IPS-15b (cell line): Measurements from ENCODE around the gene MRPS18B.
A peak's percentile ranks its signal among the peaks of the same experiment; 100 is the strongest.

Source experiments
- H3K27me3 ChIP-seq: one replicate; pipeline ENCODE4 v1.6.1; 2013; ENCODE audit warnings: low read length; ENCODE audit not compliant: control insufficient read depth, insufficient read depth
- H3K36me3 ChIP-seq: one replicate; pipeline ENCODE4 v1.6.1; 2013; ENCODE audit warnings: low read length; ENCODE audit not compliant: control insufficient read depth, insufficient read depth
- H3K4me1 ChIP-seq: one replicate; pipeline ENCODE4 v1.6.1; 2013; ENCODE audit warnings: mild to moderate bottlenecking, low read length; ENCODE audit not compliant: control insufficient read depth, insufficient read depth
- H3K4me3 ChIP-seq: one replicate; pipeline ENCODE4 v1.5.1; 2013; ENCODE audit warnings: low read depth, low read length
- H3K9ac ChIP-seq: one replicate; pipeline ENCODE4 v1.6.1; 2013; ENCODE audit warnings: low read depth, mild to moderate bottlenecking, low read length
- H3K9me3 ChIP-seq: one replicate; pipeline ENCODE4 v1.6.1; 2013; ENCODE audit warnings: mild to moderate bottlenecking, low read length; ENCODE audit not compliant: control insufficient read depth, insufficient read depth

MRPS18B gene

GRCh38 chr6:30611150-30611855 lies 6.3 kb upstream of the MRPS18B start:
- Histone ChIP-seq H3K9ac (no peak overlapping the region), H3K27me3 (no peaks in the 10 kb centered on the region), H3K36me3 (peaks cover 23% of the 10 kb centered on the region), H3K9me3 (no peaks in the 10 kb centered on the region), H3K4me1 (peaks cover 14% of the 10 kb centered on the region), H3K4me3 (no peak overlapping the region)

GRCh38 chr6:30611856-30612194 lies 5.8 kb upstream of the MRPS18B start:
- Histone ChIP-seq H3K27me3 (no peaks in the 10 kb centered on the region), H3K9ac (no peak overlapping the region), H3K4me1 (peaks cover 14% of the 10 kb centered on the region), H3K4me3 (no peak overlapping the region), H3K9me3 (no peaks in the 10 kb centered on the region), H3K36me3 (peaks cover 23% of the 10 kb centered on the region)

- Histone ChIP-seq H3K4me1 (peaks cover 14% of the 10 kb centered on the region), H3K9ac (no peak overlapping the region), H3K27me3 (no peaks in the 10 kb centered on the region), H3K4me3 (no peak overlapping the region), H3K36me3 (peaks cover 23% of the 10 kb centered on the region), H3K9me3 (no peaks in the 10 kb centered on the region)
Observed at GRCh38 chr6:30612213-30612612, 5.4 kb upstream of the MRPS18B start.

GRCh38 chr6:30612687-30613248 lies 4.9 kb upstream of the MRPS18B start:
- Histone ChIP-seq H3K4me3 (no peak overlapping the region), H3K9me3 (no peaks in the 10 kb centered on the region), H3K36me3 (peaks cover 23% of the 10 kb centered on the region), H3K9ac (no peak overlapping the region), H3K4me1 (peaks cover 14% of the 10 kb centered on the region), H3K27me3 (no peaks in the 10 kb centered on the region)

GRCh38 chr6:30613251-30614043 lies 4.2 kb upstream of the MRPS18B start:
- H3K36me3 ChIP-seq = peaks cover 23% of the 10 kb centered on the region
- no peak overlapping the region for H3K4me3 ChIP-seq
- no peak overlapping the region for H3K9ac ChIP-seq
- H3K9me3 ChIP-seq = no peaks in the 10 kb centered on the region
- H3K27me3 ChIP-seq = no peaks in the 10 kb centered on the region
- H3K4me1 ChIP-seq = peaks cover 14% of the 10 kb centered on the region

- H3K9me3 ChIP-seq = no peaks in the 10 kb centered on the region
- H3K36me3 ChIP-seq = peaks cover 16% of the 10 kb centered on the region
- peak overlapping the region; percentile 100 for H3K9ac ChIP-seq
- peak overlapping the region; percentile 100 for H3K4me3 ChIP-seq
- H3K27me3 ChIP-seq = no peaks in the 10 kb centered on the region
- H3K4me1 ChIP-seq = peaks cover 14% of the 10 kb centered on the region
Observed at GRCh38 chr6:30614044-30614842, 3.4 kb upstream of the MRPS18B start.

- Histone ChIP-seq H3K4me1 (peaks cover 14% of the 10 kb centered on the region), H3K9me3 (no peaks in the 10 kb centered on the region), H3K4me3 (peak overlapping the region; percentile 100), H3K27me3 (no peaks in the 10 kb centered on the region), H3K36me3 (peaks cover 14% of the 10 kb centered on the region), H3K9ac (peak overlapping the region; percentile 100)
Observed at GRCh38 chr6:30614843-30615218, 2.8 kb upstream of the MRPS18B start.

- H3K27me3 ChIP-seq = no peaks in the 10 kb centered on the region
- H3K9me3 ChIP-seq = no peaks in the 10 kb centered on the region
- H3K9ac ChIP-seq = peak overlapping the region; percentile 100
- peaks cover 12% of the 10 kb centered on the region for H3K36me3 ChIP-seq
- peaks cover 14% of the 10 kb centered on the region for H3K4me1 ChIP-seq
- peak overlapping the region; percentile 100 for H3K4me3 ChIP-seq
Observed at GRCh38 chr6:30615219-30615957, 2.3 kb upstream of the MRPS18B start.

- no peaks in the 10 kb centered on the region for H3K27me3 ChIP-seq
- peak overlapping the region; percentile 100 for H3K9ac ChIP-seq
- H3K4me1 ChIP-seq = peaks cover 14% of the 10 kb centered on the region
- H3K36me3 ChIP-seq = peaks cover 16% of the 10 kb centered on the region
- no peaks in the 10 kb centered on the region for H3K9me3 ChIP-seq
- peak overlapping the region; percentile 100 for H3K4me3 ChIP-seq
Observed at GRCh38 chr6:30615958-30616810, 1.5 kb upstream of the MRPS18B start.

- peaks cover 16% of the 10 kb centered on the region for H3K36me3 ChIP-seq
- no peaks in the 10 kb centered on the region for H3K27me3 ChIP-seq
- H3K4me3 ChIP-seq = peak within 1 kb of the TSS; percentile 100
- peaks cover 10% of the 10 kb centered on the region for H3K4me1 ChIP-seq
- no peaks in the 10 kb centered on the region for H3K9me3 ChIP-seq
- peak within 1 kb of the TSS; percentile 100 for H3K9ac ChIP-seq
Observed at GRCh38 chr6:30616811-30617564, 652 bp upstream of the MRPS18B start, which contains the start of gene PPP1R10. PPP1R10 (minus strand) TSS chr6:30617243; CDS start chr6:30609944, 7,299 bp downstream.
